Measurements from ENCODE around the gene HNRNPH3.

The HNRNPH3 gene

DNA sequence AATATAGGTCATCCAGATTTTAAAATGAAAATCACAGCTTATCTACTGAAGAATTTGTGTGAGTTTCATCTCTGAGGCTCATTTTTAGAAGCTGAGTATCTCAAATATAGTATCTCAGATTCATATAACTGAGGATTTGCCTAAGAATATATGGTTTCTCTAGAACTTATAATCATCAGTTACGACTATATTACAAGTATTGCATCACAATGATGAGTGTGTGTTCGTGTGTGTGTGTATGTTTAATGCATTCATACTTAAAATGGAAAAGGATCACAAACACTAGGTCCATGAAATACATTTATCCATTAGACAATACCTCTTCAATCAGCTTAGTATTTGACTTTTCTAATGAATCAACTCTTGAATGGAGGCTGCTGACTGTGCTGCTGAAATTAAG is 53.9 kb downstream of the HNRNPH3 start:
- no peak for DNase-seq (ENCODE audit: low spot score)
